Suprapubic skin (tissue), 3 donors: ENCODE data around the gene PLCG2.

Experiments
- CTCF ChIP-seq, 2 donors: fragments of 200-600 bp in 1 of 2; fragments of 450-650 bp in 1 of 2; sonication (generic) in 1 of 2; IDR thresholded peaks; one replicate each; pipeline ENCODE4 v1.5.1; 2016 to 2019; ENCODE audit warnings: antibody characterized with exemption in 2 of 2, mild to moderate bottlenecking in 1 of 2, moderate library complexity in 1 of 2
- POLR2AphosphoS5 ChIP-seq, 3 donors: sonication (generic); formaldehyde crosslinking; IDR thresholded peaks; one replicate each; pipeline ENCODE4 v1.6.1; 2017; ENCODE audit warnings: antibody characterized with exemption in 3 of 3

- TF ChIP-seq CTCF (IDR thresholded peaks at IDR 0.05) (no peak), POLR2AphosphoS5 (IDR thresholded peaks at IDR 0.05) (no peak)
Measured at GRCh38 chr16:81861915-81862314, 82.8 kb downstream of the PLCG2 start.
